Inferior parietal cortex (tissue), 1 donor: ENCODE data around the gene BCL2L1.
"Not testable (repeated sequence)": the region's sequence is repeated elsewhere in the genome, so short reads cannot be mapped to it uniquely, and the experiment has no call there.

Experiments used
- DNase-seq: peaks from one replicate; pipeline ENCODE4 v3.0.0-alpha.2; 2016; ENCODE audit errors: extremely low spot score

Gene BCL2L1

GRCh38 chr20:31674895-31675827, 47.5 kb downstream of the BCL2L1 start:
- DNase-seq: peak; percentile 70

DNA sequence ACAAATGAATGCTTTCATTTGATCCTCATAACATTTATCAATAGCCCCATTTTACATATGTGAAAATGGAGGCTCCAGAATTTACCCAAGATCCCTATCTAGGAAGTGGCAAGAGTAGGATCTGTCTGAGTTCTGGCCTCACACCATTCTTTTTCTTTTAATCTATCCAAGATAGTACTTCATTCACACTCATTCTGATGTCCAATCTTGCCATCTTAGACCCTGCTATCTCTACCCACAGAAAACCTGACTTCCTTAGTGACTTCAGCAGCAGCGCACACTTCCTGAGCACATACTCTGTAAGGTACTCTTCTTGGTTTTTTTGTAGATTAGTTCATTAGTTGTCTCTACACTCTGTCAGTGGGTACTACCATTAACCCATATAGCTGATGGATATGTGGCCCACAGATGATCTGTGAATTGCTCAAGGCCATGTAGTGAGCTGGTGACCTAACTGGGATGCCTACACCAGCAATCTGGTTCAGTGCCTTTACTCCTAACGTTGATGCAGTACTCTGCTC, 48.7 kb downstream of the BCL2L1 start:
- DNase-seq: no peak

DNA sequence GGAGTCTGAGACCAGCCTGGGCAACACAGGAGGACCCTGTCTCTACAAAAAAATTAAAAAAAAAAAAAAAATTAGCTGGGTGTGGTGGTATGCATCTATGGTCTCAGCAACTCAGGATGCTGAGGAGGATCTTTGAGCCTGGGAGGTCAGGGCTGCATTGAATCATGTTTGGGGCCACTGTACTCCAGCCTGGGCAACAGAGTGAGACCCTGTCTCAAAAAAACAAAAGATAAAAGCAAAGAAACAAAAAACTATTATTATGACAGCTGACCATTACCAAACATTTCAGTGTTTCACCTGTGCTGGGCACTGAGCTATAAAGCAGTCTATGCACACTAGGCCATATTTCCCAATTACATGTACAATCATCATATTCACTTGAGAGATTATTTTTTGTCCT, 49.2 kb downstream of the BCL2L1 start:
- DNase-seq: no peak

DNA sequence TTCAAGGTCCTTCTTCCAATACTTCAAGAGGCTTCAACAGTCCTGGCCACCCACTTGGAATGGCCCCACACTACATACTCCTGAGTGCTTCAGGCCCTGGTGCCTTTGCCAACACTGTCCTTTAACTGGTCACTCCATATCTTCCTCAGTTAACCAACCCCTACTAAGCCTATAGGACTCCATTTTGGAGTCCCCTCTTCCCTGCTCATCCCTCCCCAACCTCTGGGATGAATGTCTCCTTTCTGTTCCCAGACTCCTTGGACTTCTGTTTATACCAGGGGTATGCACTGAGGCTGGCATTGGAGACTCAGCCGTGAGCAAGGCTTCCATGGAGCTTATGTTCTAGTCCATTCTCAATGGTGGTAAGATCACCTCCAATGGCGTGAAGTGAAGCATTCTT, 51.3 kb downstream of the BCL2L1 start:
- DNase-seq: no peak

DNA sequence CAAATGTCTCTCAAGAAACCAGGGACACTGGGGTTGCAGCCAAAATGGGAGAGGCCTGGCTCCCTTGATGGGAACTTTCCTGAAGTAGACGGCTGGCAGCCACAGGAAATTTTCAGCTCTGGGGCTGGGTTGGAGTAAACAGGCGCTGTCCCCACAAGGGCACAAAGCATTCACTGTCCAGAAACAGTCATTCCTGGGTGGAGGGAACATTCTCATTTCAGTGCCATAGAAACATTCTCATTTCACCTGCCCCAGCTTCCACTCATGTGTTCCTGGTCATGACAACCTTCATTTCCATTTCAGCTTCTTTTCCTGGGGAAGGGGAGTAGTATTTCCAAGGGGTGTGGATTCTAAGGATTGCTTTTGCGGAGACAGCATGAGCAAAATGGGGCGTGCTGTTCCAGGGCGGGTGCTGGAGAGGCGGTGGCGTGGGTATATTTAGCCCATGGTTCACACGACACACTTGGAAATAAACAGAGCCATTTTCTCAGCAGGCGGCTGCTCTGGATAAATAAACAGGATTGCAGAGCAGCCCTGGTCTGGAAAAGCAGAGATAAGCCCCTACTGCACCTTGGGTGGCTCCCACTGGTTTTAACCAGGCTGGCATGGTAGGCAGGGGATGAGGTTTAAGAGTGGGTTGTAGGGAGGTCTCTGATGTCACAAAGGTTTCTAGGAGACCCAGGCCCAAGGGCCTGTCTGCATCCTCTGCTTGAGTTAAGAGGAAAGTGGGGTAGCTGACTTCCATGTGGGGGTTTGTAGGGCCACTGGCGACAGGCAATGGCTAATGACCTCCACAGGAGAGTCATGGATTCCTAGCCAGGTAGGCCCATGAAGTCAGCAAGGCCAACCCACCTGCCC, 52.1 kb downstream of the BCL2L1 start:
- peak; percentile 85 for DNase-seq

- DNase-seq: no peak
Measured at GRCh38 chr20:31669876-31670275, 52.8 kb downstream of the BCL2L1 start.

DNA sequence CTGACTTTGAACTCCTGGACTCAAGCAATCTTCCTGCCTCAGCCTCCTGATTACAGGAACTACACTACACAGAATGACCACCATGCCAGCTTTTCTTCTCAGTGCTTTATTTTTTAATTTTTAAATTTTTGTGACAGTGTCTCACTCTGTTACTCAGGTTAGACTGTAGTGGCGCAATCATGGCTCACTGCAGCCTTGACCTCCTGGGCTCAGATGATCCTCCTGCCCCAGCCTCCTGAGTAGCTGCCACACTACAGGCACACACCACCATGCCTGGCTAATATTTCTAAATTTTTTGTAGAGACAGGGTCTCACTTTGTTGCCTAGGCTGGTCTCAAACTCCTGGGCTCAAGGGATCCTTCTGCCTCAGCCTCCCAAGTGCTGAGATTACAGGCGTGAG, 53.7 kb downstream of the BCL2L1 start:
- DNase-seq: not testable (repeated sequence)

DNA sequence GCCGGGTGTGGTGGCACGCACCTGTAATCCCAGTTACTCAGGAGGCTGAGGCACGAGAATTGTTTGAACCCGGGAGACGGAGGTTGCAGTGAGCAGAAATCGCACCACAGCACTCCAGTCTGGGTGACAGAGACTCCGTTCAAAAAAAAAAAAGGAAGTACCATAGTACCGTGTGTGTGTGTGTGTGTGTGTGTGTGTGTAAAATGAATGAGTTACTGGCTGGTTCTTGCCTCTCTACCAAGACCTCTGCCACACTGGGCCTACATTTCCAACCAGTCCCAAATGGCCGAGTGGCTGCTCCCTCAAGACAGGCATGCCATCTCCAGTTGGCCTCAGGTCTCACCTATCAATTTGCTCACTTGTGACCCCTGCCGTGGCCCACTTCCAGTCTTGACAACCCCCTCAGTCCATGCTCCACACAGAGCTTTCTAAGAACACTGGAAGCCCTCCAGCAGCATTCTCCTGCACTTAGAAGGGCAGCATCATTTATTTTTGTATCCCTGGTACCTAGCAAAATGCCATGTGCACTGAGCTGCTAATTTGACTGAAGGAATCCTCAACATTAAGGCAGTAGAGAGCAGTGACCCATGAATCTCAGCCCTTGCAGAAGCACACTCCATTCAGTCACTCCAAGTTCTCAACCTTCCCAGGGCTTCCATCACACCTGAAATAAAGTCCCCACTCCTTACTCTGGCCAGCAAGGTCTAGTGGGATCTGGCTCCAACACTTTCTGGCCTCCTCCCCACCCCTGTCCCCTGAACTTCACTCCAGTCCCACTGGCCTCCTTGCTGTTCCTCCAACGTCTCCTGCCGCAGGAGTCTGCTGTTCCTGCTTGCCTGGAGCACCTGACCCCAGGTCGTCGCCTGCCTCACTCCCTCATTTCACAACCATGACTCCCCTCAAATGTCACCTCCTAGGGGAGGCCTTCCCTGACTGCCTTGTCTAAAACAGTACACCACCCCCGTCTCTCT, 55.1 kb downstream of the BCL2L1 start:
- no peak for DNase-seq

- no peak for DNase-seq
Measured at GRCh38 chr20:31666258-31667042, 56.2 kb downstream of the BCL2L1 start.

GRCh38 chr20:31665753-31666152, 56.9 kb downstream of the BCL2L1 start:
- no peak for DNase-seq

DNA sequence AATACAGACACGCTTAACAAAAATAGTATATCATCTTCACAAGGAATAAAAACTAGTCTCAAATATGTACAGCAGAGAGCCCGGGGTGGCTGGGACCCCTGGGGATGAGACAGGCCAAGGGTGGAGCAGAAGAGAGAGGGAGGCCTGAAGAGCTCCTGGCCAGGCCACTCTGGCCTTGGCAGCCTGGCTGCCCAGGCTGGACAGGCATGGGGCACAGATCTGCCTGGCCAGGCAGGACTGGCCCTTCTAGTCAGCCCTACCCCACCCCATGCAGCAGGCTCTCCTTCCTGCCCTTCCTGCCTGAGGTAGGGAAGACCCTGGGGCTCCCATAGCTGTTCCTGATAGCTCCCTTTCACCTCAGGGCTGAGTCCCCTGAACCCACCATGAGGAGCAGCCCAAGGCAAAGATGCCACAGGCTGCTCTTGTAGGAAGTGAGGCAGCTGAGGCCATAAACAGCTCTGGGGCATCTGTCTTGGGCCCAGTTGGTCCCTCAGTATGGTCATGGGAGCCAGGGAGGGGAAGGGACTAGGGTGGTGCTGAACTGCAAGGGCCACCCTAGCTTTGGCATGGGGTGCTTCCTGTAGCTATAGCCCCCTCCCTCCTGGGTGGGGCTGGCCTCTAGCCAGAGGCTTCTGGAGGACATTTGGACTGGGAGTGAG, 57.8 kb downstream of the BCL2L1 start:
- DNase-seq: no peak

DNA sequence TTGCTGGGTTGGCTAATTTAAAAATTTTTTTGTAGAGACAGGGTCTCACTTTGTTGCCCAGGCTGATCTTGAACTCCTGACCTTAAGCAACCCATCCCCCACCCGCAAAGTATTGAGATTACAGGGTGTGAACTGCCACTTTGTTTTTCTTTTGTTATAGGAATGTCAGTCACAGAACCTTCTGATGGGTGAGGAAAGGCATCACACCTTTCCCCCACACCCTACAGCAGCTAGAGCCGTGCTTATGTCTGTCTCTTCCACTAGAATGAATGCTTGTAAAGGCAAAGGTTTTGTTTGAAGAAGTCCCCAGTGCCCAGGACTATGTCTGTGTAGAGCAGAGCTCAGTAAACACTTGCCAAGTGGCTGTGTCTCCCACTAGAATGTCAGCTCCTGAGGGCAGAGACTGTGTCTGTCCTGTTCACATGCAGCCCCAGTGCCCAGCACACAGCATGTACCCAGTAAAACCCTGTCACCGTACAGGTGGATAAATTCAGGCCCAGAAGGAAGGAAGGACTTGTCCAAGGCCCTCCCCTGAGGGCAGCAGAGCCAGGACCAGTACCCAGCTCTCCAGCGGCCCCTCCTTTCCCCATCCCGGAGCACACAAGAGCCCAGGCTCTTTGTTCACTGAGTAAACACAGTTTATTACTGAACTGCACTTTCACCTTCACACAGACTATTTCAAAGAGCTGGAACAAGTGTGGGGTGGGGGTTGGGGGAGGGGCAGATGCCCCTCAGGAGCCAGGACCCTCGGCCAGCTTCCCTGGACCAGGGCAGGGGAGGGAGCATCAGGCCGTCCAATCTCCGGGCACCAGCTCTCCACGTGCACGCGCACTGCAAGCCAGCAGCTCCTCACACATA, 58.6 kb downstream of the BCL2L1 start:
- DNase-seq: no peak

GRCh38 chr20:31663524-31663837, 59.2 kb downstream of the BCL2L1 start:
- DNase-seq: no peak

DNA sequence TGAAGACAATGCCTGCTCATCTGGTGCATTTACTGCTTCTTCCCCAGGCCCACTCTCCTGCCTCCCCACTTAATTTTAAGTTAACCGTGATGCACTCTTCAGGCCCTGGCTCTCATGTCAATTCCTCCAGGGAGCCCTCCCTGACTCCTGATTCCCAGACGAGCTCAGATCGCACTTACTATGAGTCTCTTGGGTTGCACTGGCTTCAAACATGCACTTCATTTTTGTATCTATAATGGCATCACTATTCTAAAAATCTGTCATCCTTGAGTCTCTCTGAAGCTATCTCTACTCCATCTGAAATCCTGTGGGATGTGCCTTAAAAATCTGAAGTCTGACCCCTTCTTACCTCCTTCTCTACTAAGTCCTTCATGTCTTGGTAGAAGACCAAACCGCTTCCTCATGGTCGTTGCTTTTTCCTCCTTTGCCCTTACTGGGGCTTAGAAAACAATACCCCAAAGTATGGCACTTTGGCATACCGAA, 60.3 kb downstream of the BCL2L1 start:
- DNase-seq: peak; percentile 40

GRCh38 chr20:31661625-31662371, 60.9 kb downstream of the BCL2L1 start:
- peak; percentile 82 for DNase-seq

- no peak for DNase-seq
Measured at GRCh38 chr20:31654534-31654933, 68.1 kb downstream of the BCL2L1 start.

- DNase-seq: no peak
Measured at GRCh38 chr20:31653561-31653960, 69.1 kb downstream of the BCL2L1 start.

GRCh38 chr20:31652917-31653396, 69.7 kb downstream of the BCL2L1 start:
- no peak for DNase-seq
